ENCODE measurements around the gene TASOR2. TPM values are rescaled to one million over a fixed set of nuclear protein-coding genes. Genes with fewer than 3 reads are reported as not detected.

The TASOR2 gene
- total and polyA plus RNA-seq, 9 donors, result 21.9 to 51.3 (median 30.1) TPM

Other genes with a start within 250 kb of the TASOR2 start
- gene CALML5, start 185.3 kb upstream of the TASOR2 start, total RNA-seq, result not detected
- gene CALML5, start 185.3 kb upstream of the TASOR2 start, polyA plus RNA-seq (ENCODE audit: insufficient read depth in 1 of 8, insufficient read length in 8 of 8, low replicate concordance in 1 of 8), result 1 to 10 TPM in 1 of 8 donors, under 1 TPM in 1, not detected in 6; 0.19 to 2.2 TPM
- gene CALML3, start 159.9 kb upstream of the TASOR2 start, total RNA-seq, result not detected
- under 1 TPM; 0.09 to 0.79 (median 0.33) TPM for gene CALML3, start 159.9 kb upstream of the TASOR2 start, polyA plus RNA-seq (ENCODE audit: insufficient read depth in 1 of 8, insufficient read length in 8 of 8, low replicate concordance in 1 of 8)
- gene ASB13, start 18.2 kb upstream of the TASOR2 start, total RNA-seq, result 8.0 TPM
- 10 to 100 TPM; 10.6 to 14.0 (median 12.0) TPM for gene ASB13, start 18.2 kb upstream of the TASOR2 start, polyA plus RNA-seq (ENCODE audit: insufficient read depth in 1 of 8, insufficient read length in 8 of 8, low replicate concordance in 1 of 8)
- 256 TPM for gene GDI2, start 128.6 kb downstream of the TASOR2 start, total RNA-seq
- gene GDI2, start 128.6 kb downstream of the TASOR2 start, polyA plus RNA-seq (ENCODE audit: insufficient read depth in 1 of 8, insufficient read length in 8 of 8, low replicate concordance in 1 of 8), result 100 to 1,000 TPM; 216 to 281 (median 233) TPM
- gene ANKRD16, start 205.1 kb downstream of the TASOR2 start, total RNA-seq, result 6.0 TPM
- gene ANKRD16, start 205.1 kb downstream of the TASOR2 start, polyA plus RNA-seq (ENCODE audit: insufficient read depth in 1 of 8, insufficient read length in 8 of 8, low replicate concordance in 1 of 8), result 1 to 10 TPM; 6.4 to 7.9 (median 7.0) TPM
- gene FBH1, start 205.4 kb downstream of the TASOR2 start, total RNA-seq, result 56.9 TPM
- 10 to 100 TPM; 45.8 to 57.7 (median 52.1) TPM for gene FBH1, start 205.4 kb downstream of the TASOR2 start, polyA plus RNA-seq (ENCODE audit: insufficient read depth in 1 of 8, insufficient read length in 8 of 8, low replicate concordance in 1 of 8)